ENCODE measurements around the gene SMARCC2.

- TF ChIP-seq ZNF202 (tag by site-specific recombination; IDR thresholded peaks at IDR 0.05; ENCODE audit: borderline replicate concordance) (no peak), ZNF37A (tag by site-specific recombination; IDR thresholded peaks at IDR 0.05) (no peak)
Measured at GRCh38 chr12:56162468-56163290, 26.6 kb downstream of the SMARCC2 start.

Measured in HEK293 (cell line).